Epidermal melanocyte (primary cell): ENCODE results near the gene DICER1.

Experiments
- DNase-seq: peaks from one replicate; pipeline ENCODE4 v3.0.0; 2011; ENCODE audit warnings: low spot score; ENCODE audit not compliant: insufficient read length

The DICER1 gene

GRCh38 chr14:95126906-95127530 lies 30.3 kb downstream of the DICER1 start:
- no peak for DNase-seq

- DNase-seq = no peak
Observed at GRCh38 chr14:95125915-95126314, 31.4 kb downstream of the DICER1 start.

- no peak for DNase-seq
Observed at GRCh38 chr14:95125221-95125620, 32.1 kb downstream of the DICER1 start.

GRCh38 chr14:95123891-95124579 lies 33.3 kb downstream of the DICER1 start:
- no peak for DNase-seq

GRCh38 chr14:95122621-95122945 lies 34.7 kb downstream of the DICER1 start:
- DNase-seq = no peak

GRCh38 chr14:95121911-95122620 lies 35.3 kb downstream of the DICER1 start:
- peak; percentile 36 for DNase-seq

GRCh38 chr14:95119336-95119735 lies 38.0 kb downstream of the DICER1 start:
- no peak for DNase-seq

GRCh38 chr14:95117937-95118721 lies 39.2 kb downstream of the DICER1 start:
- DNase-seq = no peak

- no peak for DNase-seq
Observed at GRCh38 chr14:95113476-95113875, 43.9 kb downstream of the DICER1 start.

- no peak for DNase-seq
Observed at GRCh38 chr14:95111507-95112164, 45.7 kb downstream of the DICER1 start.

- DNase-seq = no peak
Observed at GRCh38 chr14:95110178-95110577, 47.2 kb downstream of the DICER1 start.

- DNase-seq = no peak
Observed at GRCh38 chr14:95107711-95108110, 49.6 kb downstream of the DICER1 start.

- DNase-seq = no peak
Observed at GRCh38 chr14:95106971-95107370, 50.4 kb downstream of the DICER1 start.

- no peak for DNase-seq
Observed at GRCh38 chr14:95104911-95105310, 52.4 kb downstream of the DICER1 start.

GRCh38 chr14:95102680-95103044 lies 54.7 kb downstream of the DICER1 start:
- DNase-seq = no peak

- DNase-seq = no peak
Observed at GRCh38 chr14:95101736-95102679, 55.3 kb downstream of the DICER1 start.

GRCh38 chr14:95098984-95099599 lies 58.2 kb downstream of the DICER1 start:
- no peak for DNase-seq

- no peak for DNase-seq
Observed at GRCh38 chr14:95097385-95097784, 59.9 kb downstream of the DICER1 start.

GRCh38 chr14:95096476-95096875 lies 60.9 kb downstream of the DICER1 start:
- DNase-seq = no peak

- DNase-seq = no peak
Observed at GRCh38 chr14:95095996-95096395, 61.3 kb downstream of the DICER1 start.
